ENCODE measurements around the gene MIDN.

The MIDN gene

DNA sequence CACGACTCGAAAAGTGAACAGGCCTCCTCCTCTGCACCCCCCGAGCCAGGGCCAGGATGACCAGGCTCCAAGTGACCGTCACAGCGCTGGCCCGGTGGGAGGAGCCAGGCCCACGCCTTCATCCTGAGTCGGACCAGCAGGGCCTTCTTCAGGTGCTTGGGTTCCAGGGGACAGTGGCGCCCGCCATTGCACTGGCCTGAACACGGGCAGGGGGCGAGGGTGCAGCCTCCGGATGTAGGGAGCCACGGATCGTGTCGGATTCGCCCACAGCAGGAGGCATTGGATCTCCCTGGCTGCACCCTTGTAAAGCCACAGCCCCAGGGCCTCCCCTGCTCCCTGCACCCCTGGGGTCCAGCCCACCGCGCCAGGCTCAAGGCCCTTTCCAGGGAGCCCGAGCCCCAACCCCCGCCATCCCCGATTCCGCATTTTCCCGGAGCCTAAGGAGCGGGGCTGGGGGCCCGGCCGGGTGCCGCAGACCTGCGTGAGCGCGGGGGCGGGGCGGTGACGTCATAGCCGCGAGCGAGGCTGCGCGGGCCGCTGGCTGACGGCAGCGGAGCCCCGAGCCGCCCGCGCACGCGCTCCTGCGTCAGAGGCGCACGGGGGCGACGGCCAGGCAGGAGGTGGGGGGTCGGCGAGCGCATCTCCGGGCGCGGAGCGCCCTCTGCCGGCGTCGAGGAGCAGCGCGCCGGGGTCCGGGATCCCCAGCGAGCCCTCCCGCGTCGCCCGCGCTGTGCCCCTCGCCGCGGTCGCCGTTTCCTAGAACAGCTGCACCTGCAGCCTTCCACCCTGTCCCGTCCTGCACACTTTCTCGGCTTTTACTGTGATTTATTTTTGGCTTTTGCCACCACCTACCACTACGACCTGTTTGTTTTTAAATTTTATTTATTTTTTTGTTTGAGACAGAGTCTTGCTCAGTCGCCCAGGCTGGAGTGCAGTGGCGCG is 8.3 kb upstream of the MIDN start:
- no peak for FAIRE-seq

GRCh38 chr19:1240925-1241324 is 7.5 kb upstream of the MIDN start:
- no peak for DNase-seq (ENCODE audit: insufficient read length, low spot score)
- no peak for FAIRE-seq
- TF ChIP-seq CTCF (IDR thresholded peaks at IDR 0.05; ENCODE audit: insufficient read depth, missing control alignments): no peak

More for the DNA sequence above, 8.3 kb upstream of the MIDN start:
- DNase-seq (ENCODE audit: insufficient read length, low spot score): peak; percentile 97
- peak; percentile 66 for TF ChIP-seq CTCF (IDR thresholded peaks at IDR 0.05; ENCODE audit: insufficient read depth, missing control alignments)

DNA sequence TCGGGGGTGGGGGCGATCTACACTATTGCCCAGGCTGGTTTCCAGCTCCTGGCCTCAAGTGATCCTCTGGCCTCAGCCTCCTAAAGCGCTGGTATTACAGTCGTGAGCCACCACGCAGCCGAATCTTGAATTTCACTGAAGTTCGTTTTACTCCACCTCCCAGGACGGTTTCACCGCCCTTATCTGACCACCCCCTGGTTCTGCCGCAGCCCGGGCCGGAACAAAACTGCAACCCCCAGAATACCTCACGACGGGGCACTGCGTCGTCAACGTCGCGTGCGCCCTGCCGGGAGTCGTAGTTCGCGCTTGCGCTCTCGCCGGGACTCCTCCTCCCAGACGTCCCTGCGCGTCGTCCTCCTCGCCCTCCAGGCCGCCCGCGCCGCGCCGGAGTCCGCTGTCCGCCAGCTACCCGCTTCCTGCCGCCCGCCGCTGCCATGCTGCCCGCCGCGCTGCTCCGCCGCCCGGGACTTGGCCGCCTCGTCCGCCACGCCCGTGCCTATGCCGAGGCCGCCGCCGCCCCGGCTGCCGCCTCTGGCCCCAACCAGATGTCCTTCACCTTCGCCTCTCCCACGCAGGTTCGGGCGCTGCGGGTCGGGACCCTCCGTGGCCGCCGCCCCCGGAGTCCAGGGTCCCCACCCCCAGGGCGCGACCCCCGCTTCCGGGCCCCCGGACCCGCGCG is 6.8 kb upstream of the MIDN start, which contains the start of gene ATP5F1D:
Gene ATP5F1D (plus strand): TSS at position 335 of the 679 bp plus-strand sequence. CDS start 100 bp downstream, at position 435.
- no peak for TF ChIP-seq CTCF (IDR thresholded peaks at IDR 0.05; ENCODE audit: insufficient read depth, missing control alignments)
- no peak for FAIRE-seq
- DNase-seq (ENCODE audit: insufficient read length, low spot score): peak; percentile 97

GRCh38 chr19:1243768-1244692 is 4.4 kb upstream of the MIDN start:
- peak; percentile 68 for TF ChIP-seq CTCF (IDR thresholded peaks at IDR 0.05; ENCODE audit: insufficient read depth, missing control alignments)
- DNase-seq (ENCODE audit: insufficient read length, low spot score) (peak; percentile 96), FAIRE-seq (no peak)

GRCh38 chr19:1244693-1245451 is 3.5 kb upstream of the MIDN start:
- FAIRE-seq (no peak), DNase-seq (ENCODE audit: insufficient read length, low spot score) (no peak)
- no peak for TF ChIP-seq CTCF (IDR thresholded peaks at IDR 0.05; ENCODE audit: insufficient read depth, missing control alignments)

Data from D721Med (cell line).